NT2/D1 (cell line): Measurements from ENCODE around the gene PFN4.

Experiments
- SUZ12 ChIP-seq: IDR thresholded peaks from 2 replicates; pipeline ENCODE4 v1.6.1; 2011; ENCODE audit not compliant: insufficient read length, insufficient read depth; ENCODE audit errors: extremely low read depth
- YY1 ChIP-seq: IDR thresholded peaks from 2 replicates; pipeline ENCODE4 v1.6.1; 2011; ENCODE audit not compliant: insufficient read length, insufficient read depth

- TF ChIP-seq YY1 (no peak), SUZ12 (no peak)
These were observed 49.3 kb downstream of the PFN4 start for GRCh38 chr2:24073816-24074215.
